GM18519 (cell line): ENCODE results near the gene CCNYL1.
"Not testable (repeated sequence)": the region's sequence is repeated elsewhere in the genome, so short reads cannot be mapped to it uniquely, and the experiment has no call there.

Experiments
- ATAC-seq: cut with Tn5 transposase; IDR thresholded peaks from one replicate; pipeline ENCODE4 v1.9.1; 2021; ENCODE audit warnings: mild to moderate bottlenecking, moderate library complexity; ENCODE audit not compliant: unreplicated experiment, low FRiP score

CCNYL1 gene

DNA sequence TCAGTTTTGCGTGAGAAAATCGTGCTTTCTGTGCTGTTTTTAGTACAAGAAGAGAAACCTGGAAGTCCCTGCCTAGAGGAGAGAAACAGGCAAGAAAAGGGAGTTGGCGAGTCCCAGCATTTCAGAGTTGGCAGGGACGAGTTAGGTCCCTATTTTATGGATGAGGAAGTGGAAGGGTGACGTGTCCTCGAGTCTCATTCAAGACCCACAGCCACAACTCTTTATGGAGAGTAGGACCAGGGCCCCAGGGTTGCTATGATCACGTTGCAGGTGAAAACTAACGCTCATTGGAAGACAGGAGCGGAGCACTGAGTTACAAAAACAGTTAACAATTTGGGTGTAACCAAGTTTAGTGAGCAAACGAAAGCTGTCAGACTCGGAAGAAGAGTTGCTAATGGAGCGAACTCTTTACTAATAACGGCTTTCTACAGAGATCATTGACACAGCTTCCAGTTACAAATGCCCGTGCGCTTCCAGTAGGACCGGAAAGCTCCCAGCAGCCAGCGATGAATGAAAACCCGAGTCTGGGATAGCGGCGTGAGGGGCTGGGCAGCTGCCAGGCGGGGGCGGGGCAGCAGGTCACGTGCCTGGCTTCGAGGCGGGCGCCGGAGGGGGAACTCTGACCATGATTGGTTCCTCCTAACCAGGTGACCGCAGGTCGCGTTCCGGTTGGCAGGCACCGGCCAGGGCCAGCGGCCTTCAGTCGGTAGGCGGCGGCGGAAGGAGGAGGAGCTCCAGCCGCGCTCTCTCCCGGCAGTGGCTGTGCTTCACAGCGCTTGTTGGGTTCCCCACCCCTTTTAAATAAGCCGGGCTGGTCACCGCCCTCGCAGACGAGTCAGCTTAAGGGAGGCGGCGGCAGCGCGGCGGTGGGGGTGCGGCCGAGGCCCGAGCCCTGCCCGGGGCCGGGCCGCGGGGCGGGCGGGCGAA is at the start of gene CCNYL1:
TSS of gene CCNYL1 (plus strand) at position 827 of the 927 bp plus-strand sequence. CDS start 257 bp downstream, outside the sequence.
- ATAC-seq: peak; percentile 96

DNA sequence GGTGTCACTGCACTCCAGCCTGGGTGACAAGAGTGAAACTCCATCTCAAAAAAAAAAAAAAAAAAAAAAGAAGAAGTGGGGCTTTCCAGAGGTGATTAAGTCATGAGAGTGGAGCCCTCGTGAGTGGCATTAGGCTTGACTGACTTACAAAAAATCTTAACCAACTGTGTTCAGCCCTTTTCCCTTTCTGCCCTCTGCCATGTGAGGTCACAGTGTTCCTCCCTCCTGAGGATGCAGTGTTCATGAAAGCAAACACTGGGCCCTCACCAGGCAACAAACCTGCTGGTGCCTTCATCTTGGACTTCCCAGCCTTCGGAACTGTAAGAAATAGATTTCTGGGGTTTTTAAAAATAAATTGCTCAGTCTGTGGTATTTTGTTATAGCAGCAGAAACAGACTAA is 49.2 kb upstream of the CCNYL1 start:
- peak; percentile 81 for ATAC-seq

DNA sequence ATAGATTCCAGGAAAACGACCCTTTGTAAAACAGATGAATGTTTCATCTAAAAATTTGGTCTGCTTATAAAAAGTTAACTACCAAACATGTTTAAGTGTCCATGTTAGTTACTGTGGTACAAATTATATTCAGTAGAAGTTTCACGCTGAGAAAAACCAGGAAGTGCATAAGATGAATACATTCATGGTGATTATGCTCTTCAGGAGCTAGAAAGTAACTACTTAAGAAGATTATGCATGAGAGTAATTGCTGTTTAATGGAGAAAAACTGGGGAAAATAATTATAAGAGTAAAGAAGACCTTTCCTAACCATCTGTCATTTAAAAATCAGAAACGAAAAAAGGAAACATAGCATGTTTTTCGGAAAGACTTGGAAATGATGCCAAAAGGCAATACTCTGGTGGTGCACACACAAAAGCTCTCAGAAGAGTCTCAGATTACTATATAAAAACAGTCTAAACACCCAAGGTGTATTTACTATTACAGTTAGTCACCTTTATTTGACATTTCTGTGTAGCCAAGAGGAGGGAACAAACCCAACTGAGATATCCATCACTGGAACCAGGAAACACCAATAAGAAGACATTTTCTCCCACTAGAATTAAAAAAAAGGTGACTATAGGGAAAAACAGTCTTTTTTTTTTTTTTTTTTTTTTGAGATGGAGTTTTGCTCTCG is 47.4 kb upstream of the CCNYL1 start:
- no peak for ATAC-seq

DNA sequence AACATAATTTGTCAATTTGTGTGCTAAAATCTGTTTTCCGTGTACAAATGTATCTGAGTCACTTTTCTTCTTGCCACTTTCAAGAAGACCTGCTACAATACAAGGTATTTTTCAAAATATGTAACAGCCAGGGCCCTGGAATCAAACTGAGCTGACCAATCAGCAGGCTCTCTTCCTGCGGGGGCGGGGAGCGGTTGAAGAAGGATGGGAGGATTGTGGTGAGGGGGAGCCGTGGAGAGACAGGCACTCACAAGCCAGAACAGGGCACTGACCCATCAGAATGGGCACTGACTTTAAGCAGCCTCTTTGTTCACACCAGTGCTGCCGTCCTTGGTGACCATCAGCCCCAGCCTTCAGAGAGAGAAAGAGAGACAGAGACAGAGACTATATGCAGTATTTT is 40.6 kb upstream of the CCNYL1 start:
- no peak for ATAC-seq

- ATAC-seq: no peak
These were observed 38.0 kb upstream of the CCNYL1 start for GRCh38 chr2:207673431-207673830.

GRCh38 chr2:207674266-207674774 is 37.1 kb upstream of the CCNYL1 start:
- no peak for ATAC-seq

DNA sequence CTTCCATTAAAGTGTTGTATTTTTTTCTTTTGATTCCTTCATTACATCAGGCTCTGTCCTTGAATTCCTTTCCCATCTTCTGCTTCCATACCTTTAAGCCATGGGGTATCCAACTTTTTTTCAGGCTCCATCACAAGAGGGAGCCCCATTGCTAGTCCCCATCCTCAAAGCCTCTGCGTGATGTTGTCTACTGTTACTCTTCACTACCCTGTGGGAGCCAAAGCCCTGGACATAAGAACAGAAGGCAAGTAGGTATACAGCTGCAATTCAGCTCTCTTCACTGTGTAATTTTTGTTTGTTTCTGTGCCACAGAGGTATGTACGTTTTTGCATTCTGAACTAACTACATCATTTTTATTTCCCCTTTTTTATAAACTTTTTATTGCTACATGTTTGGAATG is 36.6 kb upstream of the CCNYL1 start:
- no peak for ATAC-seq

- ATAC-seq: no peak
These were observed 34.5 kb upstream of the CCNYL1 start for GRCh38 chr2:207676827-207677354.

GRCh38 chr2:207681431-207681830 is 30.0 kb upstream of the CCNYL1 start:
- no peak for ATAC-seq

GRCh38 chr2:207682557-207682956 is 28.9 kb upstream of the CCNYL1 start:
- no peak for ATAC-seq

DNA sequence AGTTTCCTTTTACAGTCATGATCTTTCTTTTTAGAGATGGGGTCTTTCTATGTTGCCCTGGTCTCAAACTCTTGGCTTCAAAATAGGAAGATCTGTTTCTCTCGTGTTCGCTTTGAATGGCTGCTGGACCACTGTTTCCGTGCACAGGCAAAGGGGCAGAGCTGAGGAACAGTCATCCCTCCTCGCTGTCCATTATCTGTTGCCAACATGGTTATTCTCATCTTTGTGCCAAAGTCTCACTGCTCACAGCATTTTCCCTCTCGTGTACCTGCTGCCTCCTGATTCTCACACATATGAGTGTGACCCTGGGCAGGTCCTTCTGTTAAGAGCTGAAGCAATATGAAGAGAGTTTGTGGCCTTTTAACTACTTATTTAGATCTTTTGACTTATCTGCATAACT is 28.0 kb upstream of the CCNYL1 start:
- no peak for ATAC-seq

DNA sequence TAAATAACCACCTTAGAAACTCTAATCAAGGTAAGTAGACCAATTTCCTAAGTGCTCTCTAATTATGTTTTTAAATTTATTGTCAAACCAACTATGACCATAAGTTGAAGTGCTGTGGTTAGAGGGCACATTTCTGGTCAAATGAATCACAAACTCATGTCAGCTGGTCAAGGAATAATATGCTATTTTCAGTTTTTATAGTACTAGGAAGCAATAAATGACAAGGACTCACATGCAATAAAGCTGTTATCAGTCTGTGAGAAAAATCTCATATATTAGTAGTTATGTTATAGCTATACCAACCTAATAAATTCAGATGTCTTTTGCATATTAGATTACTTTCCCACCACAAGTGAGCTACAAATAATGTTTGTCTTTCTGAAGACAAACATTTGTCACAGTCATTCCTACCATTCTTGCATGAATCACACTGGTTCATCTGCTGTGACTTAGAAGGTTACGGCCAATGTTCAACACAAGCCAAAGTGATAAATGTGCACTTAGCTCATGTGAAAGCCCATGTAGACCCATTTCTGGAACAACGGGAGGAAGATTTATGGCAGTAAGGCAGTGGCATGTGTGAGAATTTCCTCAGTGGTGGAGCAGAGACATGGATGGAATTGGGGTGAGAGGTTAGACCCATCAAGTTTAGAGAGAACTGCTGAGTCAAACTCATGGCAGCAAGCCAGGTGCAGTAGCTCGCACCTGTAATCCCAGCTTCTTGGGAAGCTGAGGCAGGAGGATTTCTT is 27.4 kb upstream of the CCNYL1 start:
- no peak for ATAC-seq

DNA sequence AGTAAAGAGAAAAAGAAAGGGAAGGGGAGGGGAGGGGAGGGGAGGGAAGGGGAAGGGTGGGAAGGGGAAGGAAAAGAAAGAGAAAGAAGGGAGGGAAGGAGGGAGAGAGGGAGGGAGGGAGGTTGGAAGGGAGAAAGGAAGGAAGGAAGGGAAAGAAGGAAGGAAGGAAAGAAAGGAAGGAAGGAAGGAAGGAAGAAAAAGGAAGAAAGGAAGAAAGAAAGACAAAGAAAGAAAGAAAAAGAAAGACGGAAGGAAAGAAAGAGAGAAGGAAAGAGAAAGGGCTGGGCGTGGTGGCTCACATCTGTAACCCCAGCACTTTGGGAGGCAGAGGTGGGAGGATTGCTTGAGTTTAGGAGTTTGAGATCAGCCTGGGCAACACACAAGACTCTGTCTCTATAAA is 24.6 kb upstream of the CCNYL1 start:
- no peak for ATAC-seq

GRCh38 chr2:207688597-207688996 is 22.8 kb upstream of the CCNYL1 start:
- ATAC-seq: no peak

GRCh38 chr2:207690845-207691461 is 20.5 kb upstream of the CCNYL1 start:
- ATAC-seq: not testable (repeated sequence)

- ATAC-seq: no peak
These were observed 19.0 kb upstream of the CCNYL1 start for GRCh38 chr2:207692206-207693065.

DNA sequence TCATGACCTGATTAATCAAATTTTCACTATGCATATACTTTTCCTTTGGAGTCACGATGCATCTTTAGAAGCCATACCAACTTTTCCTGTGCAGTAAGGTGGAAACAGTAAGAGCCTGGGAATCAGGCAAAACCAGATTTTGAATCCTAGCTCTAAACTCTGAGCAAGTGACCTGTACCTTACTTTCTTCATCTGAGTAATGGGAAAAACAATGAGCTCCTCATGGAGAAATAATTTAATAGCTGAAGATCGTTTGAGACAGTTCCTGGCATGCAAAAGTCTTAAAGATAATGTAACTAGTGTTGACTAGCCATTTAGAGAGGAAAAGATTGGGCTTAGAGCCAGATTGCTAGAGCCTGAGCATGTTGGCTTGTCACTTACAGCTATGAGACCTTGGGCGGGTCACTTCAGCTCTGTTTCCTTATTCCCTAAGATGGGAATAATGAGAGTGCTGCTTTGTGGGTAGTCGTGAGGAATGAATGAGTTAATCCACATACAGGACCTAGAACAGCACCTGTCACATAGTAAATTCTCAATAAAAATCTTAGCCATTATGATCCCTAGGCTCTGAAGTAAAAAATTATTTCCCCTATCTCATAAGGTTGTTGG is 17.7 kb upstream of the CCNYL1 start:
- no peak for ATAC-seq

DNA sequence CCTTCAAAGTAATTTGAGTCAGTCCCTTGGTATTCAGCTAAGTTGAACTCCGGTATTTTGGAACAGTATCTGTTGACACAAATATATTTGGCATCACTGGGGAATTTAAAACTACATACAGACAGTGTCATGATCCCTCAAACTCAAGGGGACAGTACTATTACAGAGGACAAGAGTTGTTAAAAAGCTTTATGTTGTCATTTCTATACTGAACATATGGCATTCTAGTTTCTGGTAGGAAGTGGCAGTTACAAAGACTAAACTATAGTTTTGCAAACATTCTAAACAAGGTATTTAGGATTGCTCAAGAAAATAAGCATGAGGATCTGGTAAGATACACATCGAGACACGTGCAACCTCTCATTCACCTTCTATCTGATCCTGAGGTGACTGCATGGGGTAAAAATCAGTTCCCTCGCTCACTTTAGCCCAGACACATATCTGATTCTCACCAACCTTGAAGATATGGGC is 16.6 kb upstream of the CCNYL1 start:
- no peak for ATAC-seq

DNA sequence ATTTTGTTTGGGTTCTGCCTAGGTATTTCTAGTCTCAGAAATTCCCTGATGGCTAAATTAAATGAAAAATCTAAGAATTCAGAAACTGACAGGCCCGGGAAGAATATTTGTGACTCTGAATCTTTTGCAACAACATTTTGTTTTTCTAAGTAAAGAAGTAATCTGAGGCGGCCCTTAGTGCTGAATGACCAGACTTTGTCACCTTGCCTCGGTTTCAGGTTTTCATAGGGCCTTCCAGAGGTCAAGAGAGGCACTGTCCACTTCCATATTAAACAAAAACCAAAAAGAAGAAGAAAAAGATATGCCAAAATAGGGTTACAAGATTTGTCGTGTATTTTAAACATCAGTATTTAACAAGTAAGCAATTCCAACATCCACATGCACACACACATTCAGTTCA is 16.1 kb upstream of the CCNYL1 start:
- no peak for ATAC-seq
